GM12878 (cell line): ENCODE results near the gene PCDHGA3. TPM values are rescaled to one million over a fixed set of nuclear protein-coding genes. Genes with fewer than 3 reads are reported as not detected.
"Not testable (repeated sequence)": the region's sequence is repeated elsewhere in the genome, so short reads cannot be mapped to it uniquely, and the experiment has no call there.

ENCODE experiments used
- ATAC-seq: fragments of 200-7000 bp; cut with Tn5 transposase; 3 replicates; pipeline ENCODE4 v1.9.1; 2020; ENCODE audit warnings: mild to moderate bottlenecking, moderate library complexity
- BruUV-seq: library from RNA; stranded (reverse); fragments of 400-500 nt; replicated peaks from 2 replicates; lab custom pipeline; 2021; lab: Mats Ljungman, UMichigan
- CTCF ChIA-PET: fragments of 300-600 bp; sonication (Branson Sonifier 250); formaldehyde crosslinking; extraction: SDS; loops from one replicate; lab custom pipeline; 2021; ENCODE audit warnings: inconsistent platforms; lab: Yijun Ruan, JAX
- POLR2A ChIA-PET: fragments of 350-600 bp; formaldehyde crosslinking; extraction: SDS; loops from one replicate; lab custom pipeline; 2021; ENCODE audit warnings: inconsistent platforms; lab: Charles Lee
- RAD21 ChIA-PET: fragments of 300-600 bp; sonication (Branson Sonifier 250); formaldehyde crosslinking; loops from one replicate; lab custom pipeline; 2023; ENCODE audit warnings: antibody characterized with exemption; ENCODE audit not compliant: unreplicated experiment; lab: Charles Lee
- SMC1A ChIA-PET: fragments of 300-600 bp; sonication (Branson Sonifier 250); formaldehyde crosslinking; loops from one replicate; lab custom pipeline; 2023; ENCODE audit not compliant: unreplicated experiment, uncharacterized antibody; lab: Charles Lee
- DNase-seq: peaks from one replicate; pipeline ENCODE4 v3.0.0-alpha.2; 2011; ENCODE audit warnings: low read depth, low spot score
- FAIRE-seq: peaks from 3 replicates; lab custom pipeline; 2011; peaks lifted over from hg19 to GRCh38; lab: Jason Lieb, UNC
- H2AFZ ChIP-seq: 2 replicates; pipeline ENCODE4 v1.6.0; 2011; ENCODE audit warnings: low read depth, low read length, control low read depth; ENCODE audit not compliant: control insufficient read depth
- H3K27ac ChIP-seq: 2 replicates; pipeline ENCODE4 v1.5.1; 2011; ENCODE audit warnings: control low read depth; ENCODE audit not compliant: control insufficient read depth, insufficient read depth
- H3K27me3 ChIP-seq, 2 experiments: replicated peaks in 1 of 2; 2 replicates each; pipeline versions ENCODE4 v1.6.0 to v1.6.1; 2011; ENCODE audit warnings: low read length in 1 of 2; ENCODE audit not compliant: control insufficient read depth in 2 of 2, insufficient read depth in 2 of 2
- H3K36me3 ChIP-seq, 2 experiments: 2 replicates each; pipeline ENCODE4 v1.5.1; 2011; ENCODE audit warnings: low read length in 1 of 2; ENCODE audit not compliant: control insufficient read depth in 2 of 2, insufficient read depth in 2 of 2
- H3K4me1 ChIP-seq: 2 replicates; pipeline ENCODE4 v1.6.1; 2011; ENCODE audit warnings: mild to moderate bottlenecking, low read length, moderate library complexity, mixed read lengths; ENCODE audit not compliant: control insufficient read depth, insufficient read depth
- H3K4me2 ChIP-seq: 2 replicates; pipeline ENCODE4 v1.6.0; 2011; ENCODE audit warnings: control low read depth; ENCODE audit not compliant: control insufficient read depth, insufficient read depth
- H3K4me3 ChIP-seq: fragments of 200-600 bp; sonication (generic); 2 replicates; pipeline ENCODE4 v1.5.1; 2016
- H3K79me2 ChIP-seq: 2 replicates; pipeline ENCODE4 v1.6.0; 2011; ENCODE audit warnings: low read length; ENCODE audit not compliant: control insufficient read depth, insufficient read depth
- H3K9ac ChIP-seq: 2 replicates; pipeline ENCODE4 v1.8.0; 2011; ENCODE audit warnings: low read length, control low read depth, mixed read lengths; ENCODE audit not compliant: control insufficient read depth, insufficient read depth
- H3K9me3 ChIP-seq: replicated peaks from 3 replicates; pipeline ENCODE4 v1.5.1; 2011; ENCODE audit warnings: mild to moderate bottlenecking, low read length; ENCODE audit not compliant: control insufficient read depth, insufficient read depth
- H4K20me1 ChIP-seq: 2 replicates; pipeline ENCODE4 v1.6.0; 2011; ENCODE audit not compliant: control insufficient read depth, insufficient read depth
- BCL11A ChIP-seq: IDR thresholded peaks from 2 replicates; pipeline ENCODE4 v1.6.1; 2011; ENCODE audit warnings: low read depth, low read length
- CHD2 ChIP-seq: IDR thresholded peaks from 2 replicates; pipeline ENCODE4 v1.6.1; 2011; ENCODE audit warnings: low read depth, low read length, improper control_type of control experiment, borderline replicate concordance
- IKZF2 ChIP-seq, 2 experiments: fragments of 450-650 bp; IDR thresholded peaks; 2 replicates each; pipeline ENCODE4 v1.6.1; 2017; ENCODE audit warnings: mild to moderate bottlenecking in 2 of 2, moderate library complexity in 2 of 2
- MYC ChIP-seq: IDR thresholded peaks from 2 replicates; pipeline ENCODE4 v1.6.1; 2011; ENCODE audit warnings: mild to moderate bottlenecking, low read length, moderate library complexity, inconsistent platforms; ENCODE audit not compliant: insufficient read depth, insufficient replicate concordance, insufficient read length, severe bottlenecking
- PAX5 ChIP-seq: IDR thresholded peaks from 2 replicates; pipeline ENCODE4 v1.6.1; 2011; ENCODE audit warnings: low read depth, low read length, borderline replicate concordance
- PML ChIP-seq: IDR thresholded peaks from 2 replicates; pipeline ENCODE4 v1.6.1; 2012; ENCODE audit warnings: low read length, inconsistent platforms
- POLR2AphosphoS2 ChIP-seq: IDR thresholded peaks from 2 replicates; pipeline ENCODE4 v1.6.1; 2011; ENCODE audit warnings: low read depth, mild to moderate bottlenecking, low read length, improper control_type of control experiment, moderate library complexity
- RELA ChIP-seq: fragments of 450-650 bp; IDR thresholded peaks from 2 replicates; pipeline ENCODE4 v1.8.0; 2014; ENCODE audit warnings: borderline replicate concordance; ENCODE audit not compliant: partially characterized antibody
- RFX5 ChIP-seq: IDR thresholded peaks from 2 replicates; pipeline ENCODE4 v1.6.1; 2011; ENCODE audit warnings: low read depth, low read length, improper control_type of control experiment
- ZNF384 ChIP-seq: IDR thresholded peaks from 2 replicates; pipeline ENCODE4 v1.6.1; 2012; ENCODE audit warnings: low read depth, mild to moderate bottlenecking, low read length, improper control_type of control experiment, borderline replicate concordance
- ZNF622 ChIP-seq: fragments of 450-650 bp; IDR thresholded peaks from 2 replicates; pipeline ENCODE4 v1.6.1; 2017; ENCODE audit warnings: mild to moderate bottlenecking, inconsistent platforms
- WGBS: methylation state at CpG from one replicate; pipeline ENCODE4 v1.1.6; 2016; ENCODE audit warnings: low lambda C conversion rate; ENCODE audit not compliant: insufficient replicate concordance, insufficient coverage; ENCODE audit errors: missing lambda C conversion rate; 5-methylcytosine and 5-hydroxymethylcytosine counted together
- in situ Hi-C: fragments of 300-500 bp; cut with MboI; formaldehyde crosslinking; loops from 9 replicates; pipeline ENCODE4 v1.14.3; 2018; ENCODE audit warnings: mixed read lengths
- intact Hi-C: fragments of 100-400 bp; cut with micrococcal nuclease; formaldehyde crosslinking; loops from one replicate; pipeline ENCODE4 v1.14.2; 2022; ENCODE audit not compliant: unreplicated experiment
- polyA plus RNA-seq, 11 experiments: library from polyadenylated mRNA; depleted of rRNA in 4 of 11; unstranded in 6 of 11; stranded (reverse) in 5 of 11; fragments of >200 nt; fragmentation: Nextera tagmentation in 4 of 11; fragmentation: Illumina TruSeq in 1 of 11; extraction: Ambion mirVana in 4 of 11; extraction: Trizol in 1 of 11; gene quantifications; 1 replicate in 1 of 11; 2 replicates in 10 of 11; pipeline versions ENCODE4 v1.2.1 to v1.2.3, GENCODE V29; 2011 to 2016; ENCODE audit warnings: inconsistent platforms in 2 of 11, missing spikeins in 2 of 11, low read depth in 1 of 11
- total RNA-seq, 4 experiments: library from RNA; depleted of rRNA in 3 of 4; stranded (reverse); fragments of >200 nt in 3 of 4; fragmentation: Illumina TruSeq in 1 of 4; extraction: Trizol in 1 of 4; gene quantifications; 2 replicates each; pipeline versions ENCODE4 v1.2.1 to v1.2.3, GENCODE V29; 2013 to 2021
- TF ChIP-seq, protein P1 (sequence below): IDR thresholded peaks from 2 replicates; pipeline ENCODE4 v1.6.1; 2011; ENCODE audit warnings: borderline replicate concordance, low read depth, mild to moderate bottlenecking, moderate library complexity, mixed read lengths, low read length; ENCODE audit not compliant: insufficient read depth; ENCODE audit errors: extremely low read length
- TF ChIP-seq, protein P2 (sequence below): IDR thresholded peaks from 2 replicates; pipeline ENCODE4 v1.6.1; 2012; ENCODE audit warnings: low read depth, low read length, improper control_type of control experiment

PCDHGA3 gene
- total and polyA plus RNA-seq, 10 of the 15 experiments (the other 5 are each of a cell fraction or from before 2014, with no cell fraction given), result 0.06 to 0.17 (median 0.11) TPM; not detected in 6

DNA sequence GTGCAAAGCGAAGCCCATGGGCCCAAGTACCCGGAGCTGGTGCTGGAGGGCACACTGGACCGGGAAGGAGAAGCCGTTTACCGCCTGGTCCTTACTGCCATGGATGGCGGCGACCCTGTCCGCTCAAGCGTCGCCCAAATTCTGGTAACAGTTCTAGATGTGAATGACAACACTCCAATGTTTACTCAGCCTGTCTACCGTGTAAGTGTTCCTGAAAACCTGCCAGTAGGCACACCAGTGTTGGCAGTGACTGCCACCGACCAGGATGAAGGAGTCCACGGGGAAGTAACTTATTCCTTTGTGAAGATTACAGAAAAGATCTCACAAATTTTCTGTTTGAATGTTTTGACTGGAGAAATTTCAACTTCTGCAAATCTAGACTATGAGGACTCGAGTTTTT, 31.0 kb downstream of the PCDHGA3 start:
- ChIA-PET RAD21 (no interaction called here), CTCF (interaction anchor here (0.9 to 1.3 kb wide), 3 partner anchors 46 to 189 kb away, joined by 3 to 6 read pairs (median 3); partner anchors contain the start of gene PCDHGA11), POLR2A (no interaction called here), SMC1A (interaction anchor here (0.8 kb wide), 1 partner anchor 22 kb away, joined by 5 read pairs; no protein-coding TSS in a partner anchor)
- WGBS, result 93% methylated on average over 14 of the region's 14 CpGs
- H3K27ac ChIP-seq, result no peak overlapping the region
- no TSS peak for BruUV-seq
- H2AFZ ChIP-seq, result no peak overlapping the region
- ATAC-seq (no peak), FAIRE-seq (no peak), DNase-seq (no peak)
- H3K9me3 ChIP-seq, result peaks cover 17% of the 10 kb centered on the region; the same call in 2 of the 3 replicates
- no peak overlapping the region for H3K4me3 ChIP-seq
- no peaks in the 10 kb centered on the region for H3K27me3 ChIP-seq
- H3K4me2 ChIP-seq, result no peak overlapping the region
- H4K20me1 ChIP-seq, result no peaks in the 10 kb centered on the region
- H3K4me1 ChIP-seq, result no peaks in the 10 kb centered on the region
- intact Hi-C loops (no loop called here), in situ Hi-C loops (no loop called here)
- H3K9ac ChIP-seq, result no peak overlapping the region
- no peaks in the 10 kb centered on the region for H3K79me2 ChIP-seq
- no peaks in the 10 kb centered on the region for H3K36me3 ChIP-seq
- no peak for TF ChIP-seq CHD2
- TF ChIP-seq ZNF384, result no peak
- TF ChIP-seq IKZF2 (IDR thresholded peaks at IDR 0.05), result no peak
- no peak for TF ChIP-seq PML
- TF ChIP-seq, protein P1, sequence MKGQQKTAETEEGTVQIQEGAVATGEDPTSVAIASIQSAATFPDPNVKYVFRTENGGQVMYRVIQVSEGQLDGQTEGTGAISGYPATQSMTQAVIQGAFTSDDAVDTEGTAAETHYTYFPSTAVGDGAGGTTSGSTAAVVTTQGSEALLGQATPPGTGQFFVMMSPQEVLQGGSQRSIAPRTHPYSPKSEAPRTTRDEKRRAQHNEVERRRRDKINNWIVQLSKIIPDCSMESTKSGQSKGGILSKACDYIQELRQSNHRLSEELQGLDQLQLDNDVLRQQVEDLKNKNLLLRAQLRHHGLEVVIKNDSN, result no peak
- TF ChIP-seq POLR2AphosphoS2, result no peak
- no peak for TF ChIP-seq BCL11A
- no peak for TF ChIP-seq MYC
- TF ChIP-seq, protein P2, sequence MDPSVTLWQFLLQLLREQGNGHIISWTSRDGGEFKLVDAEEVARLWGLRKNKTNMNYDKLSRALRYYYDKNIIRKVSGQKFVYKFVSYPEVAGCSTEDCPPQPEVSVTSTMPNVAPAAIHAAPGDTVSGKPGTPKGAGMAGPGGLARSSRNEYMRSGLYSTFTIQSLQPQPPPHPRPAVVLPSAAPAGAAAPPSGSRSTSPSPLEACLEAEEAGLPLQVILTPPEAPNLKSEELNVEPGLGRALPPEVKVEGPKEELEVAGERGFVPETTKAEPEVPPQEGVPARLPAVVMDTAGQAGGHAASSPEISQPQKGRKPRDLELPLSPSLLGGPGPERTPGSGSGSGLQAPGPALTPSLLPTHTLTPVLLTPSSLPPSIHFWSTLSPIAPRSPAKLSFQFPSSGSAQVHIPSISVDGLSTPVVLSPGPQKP, result no peak
- no peak for TF ChIP-seq RFX5
- no peak for TF ChIP-seq ZNF622
- no peak for TF ChIP-seq PAX5
- no peak for TF ChIP-seq RELA

DNA sequence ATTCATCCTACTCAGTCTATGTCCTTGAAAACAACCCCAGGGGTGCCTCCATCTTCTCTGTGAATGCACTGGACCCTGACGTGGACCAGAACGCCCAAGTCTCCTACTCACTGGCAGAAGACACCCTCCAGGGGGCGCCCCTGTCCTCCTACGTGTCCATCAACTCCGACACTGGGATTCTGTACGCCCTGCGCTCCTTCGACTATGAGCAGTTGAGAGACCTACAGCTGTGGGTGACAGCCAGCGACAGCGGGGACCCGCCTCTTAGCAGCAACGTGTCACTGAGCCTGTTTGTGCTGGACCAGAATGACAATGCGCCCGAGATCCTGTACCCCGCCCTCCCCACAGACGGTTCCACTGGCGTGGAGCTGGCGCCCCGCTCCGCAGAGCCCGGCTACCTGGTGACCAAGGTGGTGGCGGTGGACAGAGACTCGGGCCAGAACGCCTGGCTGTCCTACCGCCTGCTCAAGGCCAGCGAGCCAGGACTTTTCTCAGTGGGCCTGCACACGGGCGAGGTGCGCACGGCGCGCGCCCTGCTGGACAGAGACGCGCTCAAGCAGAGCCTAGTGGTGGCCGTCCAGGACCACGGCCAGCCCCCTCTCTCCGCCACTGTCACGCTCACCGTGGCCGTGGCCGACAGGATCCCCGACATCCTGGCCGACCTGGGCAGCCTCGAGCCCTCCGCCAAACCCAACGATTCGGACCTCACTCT, 32.0 kb downstream of the PCDHGA3 start:
- intact Hi-C loops, H3K79me2 ChIP-seq, H3K4me1 ChIP-seq, in situ Hi-C loops, H4K20me1 ChIP-seq, SMC1A ChIA-PET, H3K4me2 ChIP-seq, H3K9ac ChIP-seq, H3K4me3 ChIP-seq, H3K27me3 ChIP-seq, CTCF ChIA-PET, H3K27ac ChIP-seq, RAD21 ChIA-PET, DNase-seq, BruUV-seq, H3K36me3 ChIP-seq, POLR2A ChIA-PET, FAIRE-seq, H2AFZ ChIP-seq, ATAC-seq: not testable (repeated sequence)
- 89% methylated on average over 33 of the region's 48 CpGs for WGBS
- H3K9me3 ChIP-seq, result peaks cover 17% of the 10 kb centered on the region; the same call in 2 of the 3 replicates
